Measurements from ENCODE around the gene TUBB1.

GRCh38 chr20:59039233-59039632 is 20.0 kb downstream of the TUBB1 start:
- TF ChIP-seq CTCF (IDR thresholded peaks at IDR 0.05): no peak
- TF ChIP-seq EZH2phosphoT487 (IDR thresholded peaks at IDR 0.05): no peak
